Activated CD8-positive, alpha-beta memory T cell treated with anti-CD3 and anti-CD28 coated beads for 48 hours (primary cell): ENCODE measurements around the gene GLRX.
"Not testable (repeated sequence)": the region's sequence is repeated elsewhere in the genome, so short reads cannot be mapped to it uniquely, and the experiment has no call there.

Experiments used
- DNase-seq, 3 experiments: peaks; one replicate each; pipeline ENCODE4 v3.0.0-alpha.2; 2020; ENCODE audit warnings: low read depth in 2 of 3, low spot score in 2 of 3

The GLRX gene

GRCh38 chr5:95830226-95830625 lies 7.7 kb upstream of the GLRX start:
- no peak for DNase-seq

- DNase-seq = no peak
Measured at GRCh38 chr5:95827892-95828246, 5.3 kb upstream of the GLRX start.

GRCh38 chr5:95826949-95827891 lies 4.7 kb upstream of the GLRX start:
- no peak for DNase-seq

GRCh38 chr5:95825495-95825894 lies 3.0 kb upstream of the GLRX start:
- no peak for DNase-seq

- DNase-seq = no peak
Measured at GRCh38 chr5:95824747-95825146, 2.2 kb upstream of the GLRX start.

- no peak for DNase-seq
Measured at GRCh38 chr5:95823738-95824609, 1.4 kb upstream of the GLRX start.

GRCh38 chr5:95823218-95823737 lies 752 bp upstream of the GLRX start:
- DNase-seq = no peak

- no peak for DNase-seq
Measured at GRCh38 chr5:95822043-95822541, 434 bp downstream of the GLRX start.

- no peak for DNase-seq
Measured at GRCh38 chr5:95821110-95822021, 1.2 kb downstream of the GLRX start.

- no peak for DNase-seq
Measured at GRCh38 chr5:95818181-95819147, 4.1 kb downstream of the GLRX start.

- no peak for DNase-seq
Measured at GRCh38 chr5:95817430-95817829, 5.1 kb downstream of the GLRX start.

GRCh38 chr5:95816776-95817175 lies 5.8 kb downstream of the GLRX start:
- DNase-seq = no peak

GRCh38 chr5:95816341-95816740 lies 6.2 kb downstream of the GLRX start:
- DNase-seq = no peak

- DNase-seq = no peak
Measured at GRCh38 chr5:95815155-95815729, 7.3 kb downstream of the GLRX start.

GRCh38 chr5:95813035-95813434 lies 9.5 kb downstream of the GLRX start:
- not testable (repeated sequence) for DNase-seq

GRCh38 chr5:95812074-95812471 lies 10.5 kb downstream of the GLRX start:
- no peak for DNase-seq

- DNase-seq = not testable (repeated sequence)
Measured at GRCh38 chr5:95811461-95812073, 11.0 kb downstream of the GLRX start.

GRCh38 chr5:95811126-95811423 lies 11.5 kb downstream of the GLRX start:
- DNase-seq = not testable (repeated sequence)
